GM23248 (cell line): ENCODE data around the gene PLEK. TPM values are rescaled to one million over a fixed set of nuclear protein-coding genes. Genes with fewer than 3 reads are reported as not detected.

Source experiments
- DNase-seq: peaks from one replicate; pipeline ENCODE4 v3.0.0-alpha.2; 2015
- H2AFZ ChIP-seq: fragments of 200-600 bp; sonication (generic); 2 replicates; pipeline ENCODE4 v1.6.1; 2016; ENCODE audit warnings: antibody characterized with exemption
- H3F3A ChIP-seq: fragments of 200-600 bp; sonication (generic); 2 replicates; pipeline ENCODE4 v1.6.1; 2016; ENCODE audit warnings: mild to moderate bottlenecking, antibody characterized with exemption, mixed run types; ENCODE audit not compliant: insufficient read depth
- H3K27ac ChIP-seq: fragments of 200-600 bp; sonication (generic); 2 replicates; pipeline ENCODE4 v1.5.1; 2016; ENCODE audit warnings: mild to moderate bottlenecking
- H3K27me3 ChIP-seq: fragments of 200-600 bp; sonication (generic); replicated peaks from 2 replicates; pipeline ENCODE4 v1.6.1; 2016; ENCODE audit warnings: mild to moderate bottlenecking; ENCODE audit not compliant: insufficient read depth
- H3K36me3 ChIP-seq: fragments of 200-600 bp; sonication (generic); 2 replicates; pipeline ENCODE4 v1.6.1; 2016; ENCODE audit warnings: low read depth, mild to moderate bottlenecking
- H3K4me1 ChIP-seq: fragments of 200-600 bp; sonication (generic); 2 replicates; pipeline ENCODE4 v1.6.1; 2016; ENCODE audit warnings: mild to moderate bottlenecking; ENCODE audit not compliant: insufficient read depth
- H3K4me2 ChIP-seq: fragments of 200-600 bp; sonication (generic); one replicate; pipeline ENCODE4 v1.6.1; 2016; ENCODE audit warnings: mild to moderate bottlenecking; ENCODE audit not compliant: unreplicated experiment
- H3K4me3 ChIP-seq: fragments of 200-600 bp; sonication (generic); 2 replicates; pipeline ENCODE4 v1.5.1; 2016; ENCODE audit warnings: mild to moderate bottlenecking
- H3K79me2 ChIP-seq: fragments of 200-600 bp; sonication (generic); 2 replicates; pipeline ENCODE4 v1.6.1; 2016; ENCODE audit warnings: mild to moderate bottlenecking; ENCODE audit not compliant: insufficient read depth
- H3K9ac ChIP-seq: fragments of 200-600 bp; sonication (generic); 2 replicates; pipeline ENCODE4 v1.6.1; 2016; ENCODE audit warnings: mild to moderate bottlenecking
- H3K9me2 ChIP-seq: fragments of 200-600 bp; sonication (generic); 2 replicates; pipeline ENCODE4 v1.6.1; 2016; ENCODE audit warnings: mixed run types, mild to moderate bottlenecking, moderate library complexity; ENCODE audit not compliant: insufficient read depth
- H3K9me3 ChIP-seq: fragments of 200-600 bp; sonication (generic); one replicate; pipeline ENCODE4 v1.6.1; 2017; ENCODE audit warnings: low read depth
- H4K20me1 ChIP-seq: fragments of 200-600 bp; sonication (generic); 2 replicates; pipeline ENCODE4 v1.6.0; 2016; ENCODE audit not compliant: insufficient read depth
- EZH2 ChIP-seq: fragments of 200-600 bp; sonication (generic); IDR thresholded peaks from 2 replicates; pipeline ENCODE4 v1.6.1; 2018; ENCODE audit warnings: antibody characterized with exemption, mild to moderate bottlenecking; ENCODE audit not compliant: insufficient read depth, poor library complexity, severe bottlenecking
- EZH2phosphoT487 ChIP-seq: fragments of 200-600 bp; sonication (generic); IDR thresholded peaks from 2 replicates; pipeline ENCODE4 v1.6.1; 2018; ENCODE audit warnings: antibody characterized with exemption, moderate library complexity, mild to moderate bottlenecking, low read depth; ENCODE audit not compliant: insufficient read depth
- WGBS, 2 experiments: methylation state at CpG; one replicate each; pipeline ENCODE4 v1.1.6; 2015 to 2017; ENCODE audit warnings: low lambda C conversion rate in 2 of 2, low coverage in 1 of 2; ENCODE audit errors: missing lambda C conversion rate in 2 of 2; 5-methylcytosine and 5-hydroxymethylcytosine counted together
- in situ Hi-C: fragments of 300-500 bp; cut with MboI; formaldehyde crosslinking; loops from 2 replicates; pipeline ENCODE4 v1.15.0; 2020
- polyA plus RNA-seq: library from polyadenylated mRNA; unstranded; fragments of >200 nt; fragmentation: Nextera tagmentation; extraction: Ambion mirVana; gene quantifications from 2 replicates; pipeline ENCODE4 v1.2.1, GENCODE V29; 2016
- total RNA-seq: library from RNA; depleted of rRNA; stranded (reverse); fragments of >200 nt; shearing (Covaris generic); gene quantifications from 2 replicates; pipeline ENCODE4 v1.2.3, GENCODE V29; 2014

The PLEK gene
- total and polyA plus RNA-seq, 2 experiments from 2014 or later = 0.15 TPM; not detected in 1

DNA sequence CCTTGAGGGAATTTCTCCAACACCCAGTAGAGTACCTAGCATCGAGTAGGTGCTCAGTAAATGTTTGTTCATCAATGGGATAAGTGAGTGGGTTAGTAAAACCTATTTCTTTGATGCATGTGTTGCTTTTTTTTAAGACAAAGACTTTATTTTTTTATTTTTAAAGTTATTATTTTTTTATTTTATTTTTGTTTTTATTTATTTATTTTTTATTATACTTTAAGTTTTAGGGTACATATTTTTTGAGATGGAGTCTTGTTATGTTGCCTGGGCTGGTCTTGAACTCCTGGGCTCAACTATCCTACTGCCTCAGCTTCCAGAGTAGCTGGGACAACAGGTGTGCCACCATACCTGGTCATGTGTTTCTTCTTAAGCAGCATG is 20.8 kb downstream of the PLEK start:
- Histone ChIP-seq H3K27ac (no peak overlapping the region), H3K9ac (no peak overlapping the region), H3K9me2 (no peaks in the 10 kb centered on the region), H3K9me3 (no peaks in the 10 kb centered on the region), H2AFZ (no peak overlapping the region), H3K27me3 (peaks cover 15% of the 10 kb centered on the region), H3K79me2 (no peaks in the 10 kb centered on the region), H3F3A (no peaks in the 10 kb centered on the region), H3K4me1 (no peaks in the 10 kb centered on the region), H4K20me1 (no peaks in the 10 kb centered on the region), H3K36me3 (no peaks in the 10 kb centered on the region), H3K4me2 (no peak overlapping the region), H3K4me3 (no peak overlapping the region)
- 86 to 91% methylated on average over 1 of the region's 1 CpG for WGBS, 2 experiments
- no peak for DNase-seq
- in situ Hi-C loops = no loop called here
- TF ChIP-seq EZH2 = no peak
- no peak for TF ChIP-seq EZH2phosphoT487

DNA sequence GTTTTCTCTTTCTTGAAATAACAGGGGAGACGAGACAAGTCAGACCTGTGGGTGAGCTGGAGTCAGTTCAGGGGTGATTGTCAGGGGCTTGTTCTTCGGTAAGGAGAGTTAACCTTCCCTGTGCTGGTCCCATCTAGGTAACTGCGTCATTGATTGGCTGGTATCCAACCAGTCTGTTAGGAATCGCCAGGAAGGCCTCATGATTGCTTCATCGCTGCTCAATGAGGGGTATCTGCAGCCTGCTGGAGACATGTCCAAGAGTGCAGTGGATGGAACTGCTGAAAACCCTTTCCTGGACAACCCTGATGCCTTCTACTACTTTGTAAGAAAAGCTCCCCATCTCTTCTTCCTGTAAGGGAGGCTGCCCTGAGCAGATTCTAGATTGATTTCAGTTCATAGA is 21.3 kb downstream of the PLEK start:
- no peaks in the 10 kb centered on the region for H3K79me2 ChIP-seq
- H3K4me3 ChIP-seq = no peak overlapping the region
- H3K9me2 ChIP-seq = no peaks in the 10 kb centered on the region
- H3K9ac ChIP-seq = no peak overlapping the region
- H3K4me1 ChIP-seq = no peaks in the 10 kb centered on the region
- no peak overlapping the region for H2AFZ ChIP-seq
- H3K27ac ChIP-seq = no peak overlapping the region
- no peaks in the 10 kb centered on the region for H3K36me3 ChIP-seq
- WGBS, 2 experiments = 56 to 57% methylated on average over 5 of the region's 5 CpGs
- no peak overlapping the region for H3K4me2 ChIP-seq
- H4K20me1 ChIP-seq = no peaks in the 10 kb centered on the region
- peaks cover 15% of the 10 kb centered on the region for H3K27me3 ChIP-seq
- no peaks in the 10 kb centered on the region for H3K9me3 ChIP-seq
- H3F3A ChIP-seq = no peaks in the 10 kb centered on the region
- in situ Hi-C loops = no loop called here
- TF ChIP-seq EZH2 = no peak
- TF ChIP-seq EZH2phosphoT487 = no peak
- no peak for DNase-seq

DNA sequence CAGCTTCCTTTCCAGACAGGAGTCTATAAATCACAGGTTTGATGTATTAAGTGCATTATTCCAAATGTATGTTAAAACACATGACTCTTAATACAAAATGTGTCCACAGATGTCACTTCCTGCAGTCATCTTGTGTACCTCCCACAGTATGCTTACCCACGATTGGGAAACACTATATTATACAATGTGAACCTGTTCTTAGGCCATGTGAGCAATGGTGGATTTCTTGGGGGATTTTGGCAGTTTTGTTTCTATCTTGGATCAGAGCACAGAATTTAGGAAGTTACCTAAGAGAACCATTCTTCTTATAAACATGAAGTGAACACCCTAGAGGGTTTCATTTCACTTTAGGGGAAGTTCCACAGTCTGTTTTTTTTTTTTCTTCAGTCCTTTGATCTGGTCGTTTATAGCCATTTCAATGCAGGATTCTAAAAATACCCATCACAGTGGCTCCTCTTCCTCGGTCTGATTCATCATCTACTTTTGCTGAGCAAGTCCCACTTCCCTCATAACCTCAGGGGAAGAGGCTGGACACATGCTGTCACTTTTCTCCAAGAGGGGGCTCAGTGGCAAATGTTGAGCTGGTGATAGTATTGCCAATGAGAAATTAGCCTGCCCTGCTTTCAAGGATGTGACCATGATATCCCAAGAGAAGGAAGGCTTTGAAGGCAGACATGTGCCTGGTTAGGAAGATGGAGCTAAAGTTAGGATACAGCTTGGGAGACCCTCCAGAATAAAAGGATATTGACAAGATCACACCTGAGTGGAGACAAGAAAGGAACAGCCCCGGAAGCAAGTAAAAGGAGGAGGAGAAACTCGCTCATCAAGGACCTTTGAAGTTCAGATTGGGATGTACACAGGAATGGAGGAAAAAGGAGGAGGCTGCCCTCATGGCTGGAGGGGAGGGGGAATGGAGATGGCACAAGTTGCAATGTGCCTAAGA is 22.6 kb downstream of the PLEK start:
- Histone ChIP-seq H3K9me2 (no peaks in the 10 kb centered on the region), H4K20me1 (no peaks in the 10 kb centered on the region), H3K79me2 (no peaks in the 10 kb centered on the region), H3K36me3 (no peaks in the 10 kb centered on the region), H2AFZ (no peak overlapping the region), H3K4me3 (no peak overlapping the region), H3K27me3 (peaks cover 5% of the 10 kb centered on the region), H3F3A (no peaks in the 10 kb centered on the region), H3K27ac (no peak overlapping the region), H3K9me3 (no peaks in the 10 kb centered on the region), H3K9ac (no peak overlapping the region), H3K4me2 (no peak overlapping the region), H3K4me1 (no peaks in the 10 kb centered on the region)
- TF ChIP-seq EZH2 (no peak), EZH2phosphoT487 (no peak)
- DNase-seq = no peak
- 14 to 18% methylated on average over 5 of the region's 5 CpGs for WGBS, 2 experiments
- in situ Hi-C loops = no loop called here

DNA sequence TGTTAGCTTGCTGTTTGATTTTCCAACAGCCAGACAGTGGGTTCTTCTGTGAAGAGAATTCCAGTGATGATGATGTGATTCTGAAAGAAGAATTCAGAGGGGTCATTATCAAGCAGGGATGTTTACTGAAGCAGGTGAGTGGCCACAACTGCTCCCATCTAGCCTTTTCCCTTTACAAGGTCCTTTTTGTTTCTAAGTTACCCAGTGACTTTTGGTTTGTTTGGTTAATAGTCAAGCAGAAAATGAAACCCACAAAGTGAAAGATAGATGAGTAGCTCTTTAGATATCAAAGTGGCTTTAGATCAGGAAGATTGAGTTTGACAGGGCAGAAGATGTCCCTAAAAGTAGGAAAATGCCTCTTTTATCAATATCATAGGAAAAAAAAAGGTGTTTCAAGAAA is 23.3 kb downstream of the PLEK start:
- Histone ChIP-seq H3K27me3 (peaks cover 5% of the 10 kb centered on the region), H3K9ac (no peak overlapping the region), H3K4me2 (no peak overlapping the region), H3K36me3 (no peaks in the 10 kb centered on the region), H3F3A (no peaks in the 10 kb centered on the region), H2AFZ (no peak overlapping the region), H3K4me3 (no peak overlapping the region), H3K9me3 (no peaks in the 10 kb centered on the region), H3K4me1 (no peaks in the 10 kb centered on the region), H3K27ac (no peak overlapping the region), H3K79me2 (no peaks in the 10 kb centered on the region), H4K20me1 (no peaks in the 10 kb centered on the region), H3K9me2 (no peaks in the 10 kb centered on the region)
- in situ Hi-C loops = no loop called here
- TF ChIP-seq EZH2phosphoT487 = no peak
- no peak for TF ChIP-seq EZH2
- no peak for DNase-seq

DNA sequence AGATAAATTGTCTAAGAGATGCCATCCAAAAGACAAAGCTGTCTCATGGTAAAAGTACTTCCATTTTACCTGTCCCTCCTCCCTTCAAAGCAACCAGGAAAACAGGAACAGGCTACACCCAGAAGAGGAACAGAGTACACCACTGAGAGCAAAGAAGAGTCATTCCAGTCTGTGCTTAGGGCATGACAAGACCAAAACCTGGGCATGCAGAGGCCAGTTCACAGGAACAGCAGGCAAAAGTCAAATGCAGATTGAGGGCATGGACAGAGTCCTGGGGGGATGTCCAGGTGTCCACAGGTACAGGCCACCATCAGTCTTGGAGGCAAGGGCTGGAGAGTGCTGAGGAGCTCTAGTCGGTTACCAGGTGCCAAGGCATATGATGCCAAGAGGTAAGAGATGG is 23.7 kb downstream of the PLEK start:
- Histone ChIP-seq H3K4me3 (no peak overlapping the region), H3K36me3 (no peaks in the 10 kb centered on the region), H3F3A (no peaks in the 10 kb centered on the region), H3K9me3 (no peaks in the 10 kb centered on the region), H3K9ac (no peak overlapping the region), H3K27me3 (peaks cover 5% of the 10 kb centered on the region), H3K4me2 (no peak overlapping the region), H2AFZ (no peak overlapping the region), H3K9me2 (no peaks in the 10 kb centered on the region), H3K27ac (no peak overlapping the region), H3K79me2 (no peaks in the 10 kb centered on the region), H4K20me1 (no peaks in the 10 kb centered on the region), H3K4me1 (no peaks in the 10 kb centered on the region)
- in situ Hi-C loops = no loop called here
- WGBS, 2 experiments = 6% methylated on average over 1 of the region's 1 CpG
- DNase-seq = no peak
- TF ChIP-seq EZH2phosphoT487 (no peak), EZH2 (no peak)
